Smooth muscle cell (in vitro differentiated cells): ENCODE data around the gene PLEKHO1. TPM values are rescaled to one million over a fixed set of nuclear protein-coding genes. Genes with fewer than 3 reads are reported as not detected.

Experiments
- DNase-seq: peaks from one replicate; lab custom pipeline; 2025; ENCODE audit not compliant: unreplicated experiment; lab: John Stamatoyannopoulos, UW
- H2AFZ ChIP-seq: fragments of 200-600 bp; sonication (generic); 2 replicates; pipeline ENCODE4 v1.6.0; 2016; ENCODE audit warnings: antibody characterized with exemption, low read depth, mild to moderate bottlenecking
- H3F3A ChIP-seq: fragments of 200-600 bp; sonication (generic); 2 replicates; pipeline ENCODE4 v1.6.0; 2017; ENCODE audit warnings: antibody characterized with exemption, low read depth
- H3K27ac ChIP-seq: fragments of 200-600 bp; sonication (generic); 2 replicates; pipeline ENCODE4 v1.5.1; 2016; ENCODE audit warnings: low read depth, mild to moderate bottlenecking
- H3K27me3 ChIP-seq: fragments of 200-600 bp; sonication (generic); 2 replicates; pipeline ENCODE4 v1.6.1; 2016; ENCODE audit warnings: low read depth, mild to moderate bottlenecking
- H3K36me3 ChIP-seq: fragments of 200-600 bp; sonication (generic); 2 replicates; pipeline ENCODE4 v1.5.1; 2016; ENCODE audit warnings: low read depth
- H3K4me1 ChIP-seq: fragments of 200-600 bp; sonication (generic); 2 replicates; pipeline ENCODE4 v1.5.1; 2016; ENCODE audit warnings: low read depth
- H3K4me2 ChIP-seq: fragments of 200-600 bp; sonication (generic); 2 replicates; pipeline ENCODE4 v1.6.0; 2016; ENCODE audit warnings: mild to moderate bottlenecking
- H3K4me3 ChIP-seq: fragments of 200-600 bp; sonication (generic); 2 replicates; pipeline ENCODE4 v1.5.1; 2016; ENCODE audit warnings: mild to moderate bottlenecking
- H3K79me2 ChIP-seq: fragments of 200-600 bp; sonication (generic); 2 replicates; pipeline ENCODE4 v1.6.0; 2016; ENCODE audit warnings: low read depth, mild to moderate bottlenecking
- H3K9ac ChIP-seq: fragments of 200-600 bp; sonication (generic); 2 replicates; pipeline ENCODE4 v1.6.0; 2016; ENCODE audit warnings: low read depth
- H3K9me3 ChIP-seq: fragments of 200-600 bp; sonication (generic); replicated peaks from 2 replicates; pipeline ENCODE4 v1.5.1; 2016; ENCODE audit warnings: low read depth
- H4K20me1 ChIP-seq: fragments of 200-600 bp; sonication (generic); 2 replicates; pipeline ENCODE4 v1.6.0; 2016; ENCODE audit warnings: low read depth
- CTCF ChIP-seq: fragments of 200-600 bp; sonication (generic); IDR thresholded peaks from 2 replicates; pipeline ENCODE4 v1.5.1; 2017; ENCODE audit warnings: borderline replicate concordance, mild to moderate bottlenecking, antibody characterized with exemption; ENCODE audit not compliant: insufficient read depth, poor library complexity, severe bottlenecking
- WGBS: methylation state at CpG from one replicate; pipeline ENCODE4 v1.1.7; 2016; ENCODE audit warnings: low lambda C conversion rate; 5-methylcytosine and 5-hydroxymethylcytosine counted together
- polyA plus RNA-seq: library from polyadenylated mRNA; unstranded; fragments of >200 nt; fragmentation: Nextera tagmentation; extraction: Ambion mirVana; gene quantifications from 2 replicates; pipeline ENCODE4 v1.2.1, GENCODE V29; 2016
- total RNA-seq: library from RNA; depleted of rRNA; stranded (reverse); fragments of >200 nt; gene quantifications from 2 replicates; pipeline ENCODE4 v1.2.3, GENCODE V29; 2014

Gene PLEKHO1
- total and polyA plus RNA-seq, 2 experiments from 2014 or later: 48.5 to 75.5 TPM

GRCh38 chr1:150173141-150173585 is 23.4 kb downstream of the PLEKHO1 start:
- Histone ChIP-seq H3K9me3 (no peaks in the 10 kb centered on the region), H3K4me3 (no peak overlapping the region), H3K36me3 (no peaks in the 10 kb centered on the region), H3K27ac (no peak overlapping the region), H4K20me1 (no peaks in the 10 kb centered on the region), H3F3A (no peaks in the 10 kb centered on the region), H3K79me2 (no peaks in the 10 kb centered on the region), H2AFZ (no peak overlapping the region), H3K9ac (no peak overlapping the region), H3K4me1 (no peaks in the 10 kb centered on the region), H3K27me3 (no peaks in the 10 kb centered on the region), H3K4me2 (no peak overlapping the region)
- TF ChIP-seq CTCF: no peak
- 64% methylated on average over 7 of the region's 7 CpGs for WGBS
- DNase-seq: no peak

DNA sequence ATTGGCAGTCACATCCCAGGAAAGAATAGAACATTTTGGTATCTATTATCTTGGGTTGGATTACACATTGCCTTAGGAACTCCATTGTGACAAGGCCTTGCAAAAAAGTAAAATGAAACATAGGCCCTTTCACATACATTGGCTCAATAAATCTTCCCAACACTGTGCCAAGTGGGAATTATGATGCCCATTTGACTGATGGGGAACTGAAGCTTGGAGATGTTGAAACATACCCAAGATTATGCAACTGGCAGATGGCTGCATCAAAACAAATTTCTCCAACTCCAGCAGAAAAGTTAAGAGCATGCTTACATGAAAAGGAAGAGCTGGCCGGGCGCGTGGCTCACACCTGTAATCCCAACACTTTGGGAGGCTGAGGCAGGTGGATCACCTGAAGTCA is 26.9 kb downstream of the PLEKHO1 start:
- no peak overlapping the region for H3K9ac ChIP-seq
- H3K79me2 ChIP-seq: no peaks in the 10 kb centered on the region
- H2AFZ ChIP-seq: no peak overlapping the region
- H4K20me1 ChIP-seq: no peaks in the 10 kb centered on the region
- TF ChIP-seq CTCF: no peak
- H3F3A ChIP-seq: no peaks in the 10 kb centered on the region
- WGBS: 94% methylated on average over 3 of the region's 3 CpGs
- H3K36me3 ChIP-seq: no peaks in the 10 kb centered on the region
- H3K27me3 ChIP-seq: no peaks in the 10 kb centered on the region
- no peak overlapping the region for H3K27ac ChIP-seq
- no peak overlapping the region for H3K4me2 ChIP-seq
- no peaks in the 10 kb centered on the region for H3K9me3 ChIP-seq
- no peaks in the 10 kb centered on the region for H3K4me1 ChIP-seq
- DNase-seq: no peak
- H3K4me3 ChIP-seq: no peak overlapping the region

DNA sequence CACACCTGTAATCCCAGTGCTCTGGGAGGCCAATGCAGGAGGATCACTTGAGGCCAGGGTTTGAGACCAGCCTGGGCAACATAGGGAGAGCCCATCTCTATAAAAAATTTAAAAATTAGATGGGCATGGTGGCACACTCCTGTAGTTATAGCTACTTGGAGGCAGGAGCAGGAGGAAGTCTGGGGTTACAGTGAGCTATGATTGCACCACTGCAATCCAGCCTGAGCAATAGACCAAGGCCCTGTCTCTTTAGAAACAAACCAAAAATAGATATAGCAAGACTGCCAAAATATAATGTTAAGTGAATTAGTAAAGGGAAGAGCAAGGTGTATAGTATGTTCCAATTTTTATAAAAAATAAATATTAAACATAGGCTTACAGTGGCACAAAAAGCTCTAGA is 28.8 kb downstream of the PLEKHO1 start:
- no peak for DNase-seq
- no peak for TF ChIP-seq CTCF
- Histone ChIP-seq H3K4me3 (no peak overlapping the region), H4K20me1 (no peaks in the 10 kb centered on the region), H3K79me2 (no peaks in the 10 kb centered on the region), H3F3A (no peaks in the 10 kb centered on the region), H2AFZ (no peak overlapping the region), H3K4me1 (no peaks in the 10 kb centered on the region), H3K9me3 (no peaks in the 10 kb centered on the region), H3K36me3 (no peaks in the 10 kb centered on the region), H3K9ac (no peak overlapping the region), H3K4me2 (no peak overlapping the region), H3K27ac (no peak overlapping the region), H3K27me3 (no peaks in the 10 kb centered on the region)

GRCh38 chr1:150179867-150180266 is 30.2 kb downstream of the PLEKHO1 start:
- no peaks in the 10 kb centered on the region for H3K4me1 ChIP-seq
- no peak for DNase-seq
- no peaks in the 10 kb centered on the region for H3K9me3 ChIP-seq
- TF ChIP-seq CTCF: no peak
- H3K27ac ChIP-seq: no peak overlapping the region
- WGBS: 96% methylated on average over 7 of the region's 7 CpGs
- no peak overlapping the region for H3K4me3 ChIP-seq
- no peaks in the 10 kb centered on the region for H3K27me3 ChIP-seq
- no peaks in the 10 kb centered on the region for H4K20me1 ChIP-seq
- no peaks in the 10 kb centered on the region for H3F3A ChIP-seq
- H3K79me2 ChIP-seq: no peaks in the 10 kb centered on the region
- H3K36me3 ChIP-seq: no peaks in the 10 kb centered on the region
- H2AFZ ChIP-seq: no peak overlapping the region
- no peak overlapping the region for H3K4me2 ChIP-seq
- H3K9ac ChIP-seq: no peak overlapping the region
